A549 (cell line): ENCODE results near the gene OSBPL8.

Experiments
- CTCF ChIP-seq: fragments of >200 bp; sonication (Bioruptor Twin); formaldehyde crosslinking; IDR thresholded peaks from 3 replicates; pipeline ENCODE4 v1.5.1; 2016
- EP300 ChIP-seq, 2 experiments: fragments of >200 bp; sonication (Bioruptor Twin); formaldehyde crosslinking; IDR thresholded peaks; 2 replicates in 1 of 2; 3 replicates in 1 of 2; pipeline ENCODE4 v1.6.1; 2016 to 2017
- ESRRA ChIP-seq: fragments of 150-350 bp; IDR thresholded peaks from 2 replicates; pipeline ENCODE4 v1.6.1; 2014; ENCODE audit warnings: mild to moderate bottlenecking, low read length, borderline replicate concordance
- MAZ ChIP-seq: fragments of 150-350 bp; IDR thresholded peaks from 2 replicates; pipeline ENCODE4 v1.6.1; 2014; ENCODE audit warnings: antibody characterized with exemption, low read depth, low read length, borderline replicate concordance
- MYC ChIP-seq: IDR thresholded peaks from 2 replicates; pipeline ENCODE4 v1.6.1; 2012; ENCODE audit warnings: mild to moderate bottlenecking, inconsistent platforms, low read length, improper control_type of control experiment, borderline replicate concordance
- PHF8 ChIP-seq: fragments of 200-600 bp; sonication (generic); IDR thresholded peaks from 2 replicates; pipeline ENCODE4 v1.6.1; 2016; ENCODE audit warnings: low read depth, mild to moderate bottlenecking, antibody characterized with exemption, moderate library complexity, borderline replicate concordance
- POLR2A ChIP-seq: IDR thresholded peaks from 2 replicates; pipeline ENCODE4 v1.6.1; 2012; ENCODE audit warnings: mild to moderate bottlenecking, low read length
- RARB ChIP-seq: fragments of 250-450 bp; sonication (Bioruptor Pico); IDR thresholded peaks from 2 replicates; pipeline ENCODE4 v1.8.0; 2021; ENCODE audit warnings: mild to moderate bottlenecking, moderate library complexity
- RCOR1 ChIP-seq: fragments of 150-350 bp; IDR thresholded peaks from 2 replicates; pipeline ENCODE4 v1.6.1; 2014; ENCODE audit warnings: antibody characterized with exemption, low read length, low read depth
- SREBF2 ChIP-seq: fragments of 450-650 bp; IDR thresholded peaks from 2 replicates; pipeline ENCODE4 v1.6.1; 2014; ENCODE audit warnings: mild to moderate bottlenecking, moderate library complexity
- USF2 ChIP-seq: fragments of 450-650 bp; IDR thresholded peaks from 2 replicates; pipeline ENCODE4 v1.6.1; 2014; ENCODE audit warnings: antibody characterized with exemption

- no peak for TF ChIP-seq CTCF
- TF ChIP-seq RARB (CRISPR knock-in tag) = no peak
- TF ChIP-seq ESRRA = no peak
- no peak for TF ChIP-seq USF2
- no peak for TF ChIP-seq MAZ
- no peak for TF ChIP-seq POLR2A
- TF ChIP-seq MYC = no peak
- TF ChIP-seq RCOR1 = no peak
- TF ChIP-seq PHF8 = no peak
- no peak for TF ChIP-seq EP300 (IDR thresholded peaks at IDR 0.05)
- no peak for TF ChIP-seq SREBF2
These were observed 110.6 kb downstream of the OSBPL8 start for GRCh38 chr12:76449016-76449415.
